HL-60 (cell line): Measurements from ENCODE around the gene RICTOR.

ENCODE experiments used
- DNase-seq, 2 experiments: peaks; one replicate each; pipeline ENCODE4 v3.0.0-alpha.2; 2010 to 2020; ENCODE audit warnings: low read depth in 1 of 2, low spot score in 1 of 2
- H3K27ac ChIP-seq: fragments of 250-450 bp; sonication (Bioruptor Pico); replicated peaks from 2 replicates; pipeline ENCODE4 v1.5.1; 2020; ENCODE audit warnings: mild to moderate bottlenecking, moderate library complexity
- H3K27me3 ChIP-seq: fragments of 250-450 bp; sonication (Bioruptor Pico); 2 replicates; pipeline ENCODE4 v1.5.1; 2021; ENCODE audit warnings: mild to moderate bottlenecking, moderate library complexity; ENCODE audit not compliant: insufficient read depth, poor library complexity, severe bottlenecking
- H3K4me3 ChIP-seq: replicated peaks from 2 replicates; pipeline ENCODE4 v1.5.1; 2011; ENCODE audit warnings: mild to moderate bottlenecking, control low read depth, low read length; ENCODE audit not compliant: insufficient read depth
- CTCF ChIP-seq: IDR thresholded peaks from one replicate; pipeline ENCODE4 v1.5.1; 2011; ENCODE audit warnings: low read length, control low read depth, inconsistent platforms; ENCODE audit not compliant: insufficient read depth
- GABPA ChIP-seq: IDR thresholded peaks from 2 replicates; pipeline ENCODE4 v1.6.1; 2012; ENCODE audit warnings: low read depth
- POLR2AphosphoS5 ChIP-seq: IDR thresholded peaks from 2 replicates; pipeline ENCODE4 v1.6.1; 2012; ENCODE audit warnings: low read depth
- REST ChIP-seq: IDR thresholded peaks from 2 replicates; pipeline ENCODE4 v1.6.1; 2012; ENCODE audit warnings: low read depth; ENCODE audit not compliant: insufficient replicate concordance
- SPI1 ChIP-seq: IDR thresholded peaks from 2 replicates; pipeline ENCODE4 v1.6.1; 2012; ENCODE audit warnings: low read depth, mild to moderate bottlenecking, borderline replicate concordance

RICTOR gene

GRCh38 chr5:39058178-39058921 is 15.8 kb downstream of the RICTOR start:
- H3K27me3 ChIP-seq, result no peaks in the 10 kb centered on the region
- TF ChIP-seq POLR2AphosphoS5 (no peak), GABPA (no peak), REST (no peak), SPI1 (no peak), CTCF (no peak)
- no peak overlapping the region for H3K27ac ChIP-seq
- DNase-seq, result no peak
- no peak overlapping the region for H3K4me3 ChIP-seq

GRCh38 chr5:39057734-39058133 is 16.5 kb downstream of the RICTOR start:
- Histone ChIP-seq H3K27ac (no peak overlapping the region), H3K27me3 (no peaks in the 10 kb centered on the region), H3K4me3 (no peak overlapping the region)
- DNase-seq, result no peak
- TF ChIP-seq CTCF (no peak), GABPA (no peak), REST (no peak), POLR2AphosphoS5 (no peak), SPI1 (no peak)

GRCh38 chr5:39055768-39056398 is 18.3 kb downstream of the RICTOR start:
- no peak overlapping the region for H3K4me3 ChIP-seq
- no peak overlapping the region for H3K27ac ChIP-seq
- DNase-seq, result no peak
- H3K27me3 ChIP-seq, result no peaks in the 10 kb centered on the region
- no peak for TF ChIP-seq SPI1
- TF ChIP-seq GABPA, result no peak
- TF ChIP-seq CTCF, result no peak
- TF ChIP-seq REST, result no peak
- TF ChIP-seq POLR2AphosphoS5, result no peak
